Hepatocyte (in vitro differentiated cells): ENCODE data around the gene TMEM273. TPM values are rescaled to one million over a fixed set of nuclear protein-coding genes. Genes with fewer than 3 reads are reported as not detected.

Source experiments
- DNase-seq: peaks from one replicate; pipeline ENCODE4 v3.0.0-alpha.2; 2016; ENCODE audit warnings: low spot score
- H2AFZ ChIP-seq: fragments of 200-600 bp; sonication (generic); 2 replicates; pipeline ENCODE4 v1.6.0; 2016; ENCODE audit warnings: antibody characterized with exemption, mild to moderate bottlenecking
- H3K27ac ChIP-seq: fragments of 200-600 bp; sonication (generic); 2 replicates; pipeline ENCODE4 v1.5.1; 2016; ENCODE audit warnings: mild to moderate bottlenecking
- H3K27me3 ChIP-seq: fragments of 200-600 bp; sonication (generic); 2 replicates; pipeline ENCODE4 v1.6.1; 2016
- H3K36me3 ChIP-seq: fragments of 200-600 bp; sonication (generic); replicated peaks from 2 replicates; pipeline ENCODE4 v1.5.1; 2016; ENCODE audit warnings: low read depth; ENCODE audit not compliant: insufficient read depth
- H3K4me1 ChIP-seq: fragments of 200-600 bp; sonication (generic); 2 replicates; pipeline ENCODE4 v1.5.1; 2016; ENCODE audit warnings: mild to moderate bottlenecking, moderate library complexity; ENCODE audit not compliant: insufficient read depth
- H3K4me2 ChIP-seq: fragments of 200-600 bp; sonication (generic); 2 replicates; pipeline ENCODE4 v1.6.0; 2016
- H3K4me3 ChIP-seq: fragments of 200-600 bp; sonication (generic); 2 replicates; pipeline ENCODE4 v1.5.1; 2016; ENCODE audit warnings: mild to moderate bottlenecking
- H3K79me2 ChIP-seq: fragments of 200-600 bp; sonication (generic); 2 replicates; pipeline ENCODE4 v1.6.0; 2017; ENCODE audit warnings: mild to moderate bottlenecking
- H3K9me2 ChIP-seq: fragments of 200-600 bp; sonication (generic); replicated peaks from 2 replicates; pipeline ENCODE4 v1.6.0; 2017; ENCODE audit warnings: mild to moderate bottlenecking; ENCODE audit not compliant: insufficient read depth
- H3K9me3 ChIP-seq: fragments of 200-600 bp; sonication (generic); 2 replicates; pipeline ENCODE4 v1.5.1; 2016; ENCODE audit warnings: low read depth, mild to moderate bottlenecking
- H4K20me1 ChIP-seq: fragments of 200-600 bp; sonication (generic); 2 replicates; pipeline ENCODE4 v1.6.0; 2016; ENCODE audit warnings: mild to moderate bottlenecking; ENCODE audit not compliant: insufficient read depth, poor library complexity, severe bottlenecking
- CTCF ChIP-seq: fragments of 200-600 bp; sonication (generic); IDR thresholded peaks from 2 replicates; pipeline ENCODE4 v1.5.1; 2016; ENCODE audit warnings: antibody characterized with exemption, mild to moderate bottlenecking; ENCODE audit not compliant: poor library complexity
- EZH2 ChIP-seq: fragments of 200-600 bp; sonication (generic); IDR thresholded peaks from 2 replicates; pipeline ENCODE4 v1.6.1; 2016; ENCODE audit warnings: antibody characterized with exemption, mild to moderate bottlenecking, borderline replicate concordance
- EZH2phosphoT487 ChIP-seq: fragments of 200-600 bp; sonication (generic); IDR thresholded peaks from one replicate; pipeline ENCODE4 v1.6.1; 2018; ENCODE audit warnings: antibody characterized with exemption, mild to moderate bottlenecking, low read depth, moderate library complexity; ENCODE audit not compliant: unreplicated experiment, severe bottlenecking
- WGBS: methylation state at CpG from one replicate; pipeline ENCODE4 v1.1.6; 2016; ENCODE audit warnings: low lambda C conversion rate; ENCODE audit errors: missing lambda C conversion rate; 5-methylcytosine and 5-hydroxymethylcytosine counted together
- polyA plus RNA-seq: library from polyadenylated mRNA; unstranded; fragments of >200 nt; fragmentation: Nextera tagmentation; extraction: Ambion mirVana; gene quantifications from 2 replicates; pipeline ENCODE4 v1.2.1, GENCODE V29; 2016
- total RNA-seq: library from RNA; depleted of rRNA; stranded (reverse); fragments of >200 nt; gene quantifications from 2 replicates; pipeline ENCODE4 v1.2.3, GENCODE V29; 2014

Gene TMEM273
- total and polyA plus RNA-seq, 2 experiments from 2014 or later, result 0.27 TPM; not detected in 1

- 75% methylated on average over 5 of the region's 5 CpGs for WGBS
- no peaks in the 10 kb centered on the region for H3K79me2 ChIP-seq
These were observed 37.8 kb downstream of the TMEM273 start for GRCh38 chr10:49150426-49150825.

GRCh38 chr10:49149881-49150280 is 38.3 kb downstream of the TMEM273 start:
- Histone ChIP-seq H3K4me1 (no peaks in the 10 kb centered on the region), H3K27me3 (no peaks in the 10 kb centered on the region), H3K4me3 (no peak overlapping the region), H3K9me2 (no peaks in the 10 kb centered on the region), H3K9me3 (no peaks in the 10 kb centered on the region), H3K27ac (no peak overlapping the region), H4K20me1 (no peaks in the 10 kb centered on the region), H3K4me2 (no peak overlapping the region), H3K36me3 (no peaks in the 10 kb centered on the region), H3K79me2 (no peaks in the 10 kb centered on the region), H2AFZ (no peak overlapping the region)
- no peak for DNase-seq
- TF ChIP-seq EZH2phosphoT487 (no peak), EZH2 (no peak), CTCF (no peak)
- WGBS, result 85% methylated on average over 3 of the region's 3 CpGs

More at GRCh38 chr10:49150426-49150825, 37.8 kb downstream of the TMEM273 start:
- Histone ChIP-seq H3K4me1 (no peaks in the 10 kb centered on the region), H3K9me2 (no peaks in the 10 kb centered on the region), H4K20me1 (no peaks in the 10 kb centered on the region), H3K27me3 (no peaks in the 10 kb centered on the region), H3K4me2 (no peak overlapping the region), H3K4me3 (no peak overlapping the region), H3K9me3 (no peaks in the 10 kb centered on the region), H3K27ac (no peak overlapping the region), H3K36me3 (no peaks in the 10 kb centered on the region), H2AFZ (no peak overlapping the region)
- no peak for TF ChIP-seq CTCF
- no peak for DNase-seq

GRCh38 chr10:49144058-49144720 is 44.0 kb downstream of the TMEM273 start:
- Histone ChIP-seq H3K9me2 (no peaks in the 10 kb centered on the region), H4K20me1 (no peaks in the 10 kb centered on the region), H2AFZ (no peak overlapping the region), H3K27ac (no peak overlapping the region), H3K79me2 (no peaks in the 10 kb centered on the region), H3K27me3 (no peaks in the 10 kb centered on the region), H3K36me3 (no peaks in the 10 kb centered on the region), H3K9me3 (no peaks in the 10 kb centered on the region), H3K4me3 (no peak overlapping the region), H3K4me2 (no peak overlapping the region), H3K4me1 (peaks cover 17% of the 10 kb centered on the region)
- TF ChIP-seq EZH2 (no peak), CTCF (no peak), EZH2phosphoT487 (no peak)
- no peak for DNase-seq
- 62% methylated on average over 2 of the region's 2 CpGs for WGBS

- Histone ChIP-seq H3K36me3 (no peaks in the 10 kb centered on the region), H3K9me3 (no peaks in the 10 kb centered on the region), H3K79me2 (no peaks in the 10 kb centered on the region), H3K4me3 (no peak overlapping the region), H3K4me1 (peaks cover 24% of the 10 kb centered on the region), H3K27ac (no peak overlapping the region), H2AFZ (no peak overlapping the region), H3K27me3 (no peaks in the 10 kb centered on the region), H3K9me2 (no peaks in the 10 kb centered on the region), H3K4me2 (no peak overlapping the region), H4K20me1 (no peaks in the 10 kb centered on the region)
- TF ChIP-seq EZH2, result no peak
- TF ChIP-seq CTCF, result no peak
- no peak for TF ChIP-seq EZH2phosphoT487
- no peak for DNase-seq
These were observed 44.9 kb downstream of the TMEM273 start for GRCh38 chr10:49143249-49143648.
